Neural crest cell (in vitro differentiated cells): ENCODE data around the gene HES4. TPM values are rescaled to one million over a fixed set of nuclear protein-coding genes. Genes with fewer than 3 reads are reported as not detected.

ENCODE experiments used
- DNase-seq: peaks from one replicate; pipeline ENCODE4 v3.0.0; 2021; ENCODE audit warnings: low read depth, mixed read lengths, low spot score
- H3K27ac Mint-ChIP-seq: one replicate; pipeline ENCODE4 v1.8.0; 2021; ENCODE audit warnings: mild to moderate bottlenecking, mixed read lengths; ENCODE audit not compliant: unreplicated experiment
- H3K27me3 Mint-ChIP-seq: 2 replicates; pipeline ENCODE4 v1.8.0; 2021; ENCODE audit warnings: low read depth, mild to moderate bottlenecking, mixed read lengths
- H3K36me3 Mint-ChIP-seq: 2 replicates; pipeline ENCODE4 v1.8.0; 2021; ENCODE audit warnings: low read depth, mild to moderate bottlenecking, mixed read lengths
- H3K4me1 Mint-ChIP-seq: 2 replicates; pipeline ENCODE4 v1.8.0; 2021; ENCODE audit warnings: mixed read lengths
- H3K4me3 Mint-ChIP-seq: one replicate; pipeline ENCODE4 v1.8.0; 2021; ENCODE audit warnings: mild to moderate bottlenecking, mixed read lengths
- H3K9me3 Mint-ChIP-seq: 2 replicates; pipeline ENCODE4 v1.8.0; 2021; ENCODE audit warnings: mixed read lengths
- CTCF ChIP-seq: fragments of 200-600 bp; sonication (generic); conservative IDR thresholded peaks from 2 replicates; pipeline ENCODE4 v1.5.0; 2021; ENCODE audit warnings: antibody characterized with exemption, mild to moderate bottlenecking
- total RNA-seq: library from RNA; stranded (reverse); gene quantifications from 2 replicates; pipeline ENCODE4 v1.2.1, GENCODE V29; 2021

Gene HES4
- total RNA-seq, 1 donor from 2014 or later: 35.7 TPM

- H3K4me3 Mint-ChIP-seq: no peak overlapping the region
- no peak for DNase-seq
- no peaks in the 10 kb centered on the region for H3K27me3 Mint-ChIP-seq
- H3K36me3 Mint-ChIP-seq: no peaks in the 10 kb centered on the region
- peaks cover 15% of the 10 kb centered on the region for H3K4me1 Mint-ChIP-seq
- H3K27ac Mint-ChIP-seq: no peak overlapping the region
- TF ChIP-seq CTCF: no peak
- no peaks in the 10 kb centered on the region for H3K9me3 Mint-ChIP-seq
Observed at GRCh38 chr1:1026599-1027413, 26.9 kb upstream of the HES4 start.

GRCh38 chr1:1025730-1026129 lies 25.8 kb upstream of the HES4 start:
- Mint-ChIP-seq H3K27me3 (no peaks in the 10 kb centered on the region), H3K9me3 (no peaks in the 10 kb centered on the region), H3K4me3 (peak overlapping the region; percentile 64), H3K4me1 (peaks cover 13% of the 10 kb centered on the region), H3K27ac (no peak overlapping the region), H3K36me3 (no peaks in the 10 kb centered on the region)
- DNase-seq: no peak
- TF ChIP-seq CTCF: no peak

- H3K4me1 Mint-ChIP-seq: peaks cover 13% of the 10 kb centered on the region
- H3K27ac Mint-ChIP-seq: no peak overlapping the region
- no peak for DNase-seq
- no peak overlapping the region for H3K4me3 Mint-ChIP-seq
- H3K9me3 Mint-ChIP-seq: no peaks in the 10 kb centered on the region
- H3K27me3 Mint-ChIP-seq: no peaks in the 10 kb centered on the region
- TF ChIP-seq CTCF: no peak
- H3K36me3 Mint-ChIP-seq: no peaks in the 10 kb centered on the region
Observed at GRCh38 chr1:1024771-1025699, 25.1 kb upstream of the HES4 start.

GRCh38 chr1:1024149-1024770 lies 24.4 kb upstream of the HES4 start:
- DNase-seq: no peak
- peak overlapping the region; percentile 38 for H3K4me3 Mint-ChIP-seq
- H3K9me3 Mint-ChIP-seq: no peaks in the 10 kb centered on the region
- H3K4me1 Mint-ChIP-seq: peaks cover 13% of the 10 kb centered on the region
- no peak for TF ChIP-seq CTCF
- H3K27me3 Mint-ChIP-seq: no peaks in the 10 kb centered on the region
- no peak overlapping the region for H3K27ac Mint-ChIP-seq
- no peaks in the 10 kb centered on the region for H3K36me3 Mint-ChIP-seq

GRCh38 chr1:1023700-1024099 lies 23.8 kb upstream of the HES4 start:
- H3K4me3 Mint-ChIP-seq: peak overlapping the region; percentile 86
- no peaks in the 10 kb centered on the region for H3K9me3 Mint-ChIP-seq
- no peak for TF ChIP-seq CTCF
- peaks cover 13% of the 10 kb centered on the region for H3K4me1 Mint-ChIP-seq
- H3K27ac Mint-ChIP-seq: no peak overlapping the region
- H3K36me3 Mint-ChIP-seq: no peaks in the 10 kb centered on the region
- H3K27me3 Mint-ChIP-seq: no peaks in the 10 kb centered on the region
- no peak for DNase-seq
